ENCODE measurements around the gene CCNY. TPM values are rescaled to one million over a fixed set of nuclear protein-coding genes. Genes with fewer than 3 reads are reported as not detected.

CCNY gene
- total and polyA plus RNA-seq, 4 donors: 25.5 to 95.9 (median 54.4) TPM

GRCh38 chr10:35613597-35614226, 277.4 kb downstream of the CCNY start:
- WGBS, 2 donors: 54 to 55% methylated on average over 8 of the region's 8 CpGs
- ATAC-seq (ENCODE audit: low FRiP score): no peak
- intact Hi-C loops (cut with DNase I): no loop called here

GRCh38 chr10:35614312-35614711, 278.0 kb downstream of the CCNY start:
- Histone ChIP-seq H3K27me3 (ENCODE audit: control insufficient read depth in 1 of 2, insufficient read depth in 2 of 2, low read length in 1 of 2) (peaks cover 0 to 3% of the 10 kb centered on the region in 2 donors), H3K36me3 (ENCODE audit: control insufficient read depth in 1 of 2, insufficient read depth in 2 of 2, low read length in 1 of 2) (no peaks in the 10 kb centered on the region), H3K9me3 (ENCODE audit: control insufficient read depth, low read length) (no peaks in the 10 kb centered on the region), H3K4me3 (ENCODE audit: low read length in 2 of 2) (no peak overlapping the region), H3K4me1 (ENCODE audit: control insufficient read depth in 1 of 2, insufficient read depth in 2 of 2, low read length in 2 of 2) (no peaks in the 10 kb centered on the region), H3K27ac (ENCODE audit: low read depth in 1 of 2, low read length in 2 of 2) (no peak overlapping the region)
- intact Hi-C loops (cut with DNase I): no loop called here
- DNase-seq (no peak), ATAC-seq (ENCODE audit: low FRiP score) (no peak)
- 55% methylated on average over 5 of the region's 5 CpGs for WGBS, 2 donors

More at GRCh38 chr10:35613597-35614226, 277.4 kb downstream of the CCNY start:
- H3K27ac ChIP-seq (ENCODE audit: low read depth in 1 of 2, low read length in 2 of 2): no peak overlapping the region
- H3K4me1 ChIP-seq (ENCODE audit: control insufficient read depth in 1 of 2, insufficient read depth in 2 of 2, low read length in 2 of 2): no peaks in the 10 kb centered on the region
- H3K27me3 ChIP-seq (ENCODE audit: control insufficient read depth in 1 of 2, insufficient read depth in 2 of 2, low read length in 1 of 2): peaks cover 0 to 3% of the 10 kb centered on the region in 2 donors
- H3K9me3 ChIP-seq (ENCODE audit: control insufficient read depth, low read length): no peaks in the 10 kb centered on the region
- H3K4me3 ChIP-seq (ENCODE audit: low read length in 2 of 2): no peak overlapping the region
- H3K36me3 ChIP-seq (ENCODE audit: control insufficient read depth in 1 of 2, insufficient read depth in 2 of 2, low read length in 1 of 2): no peaks in the 10 kb centered on the region
- DNase-seq: no peak

Other genes starting within 250 kb of the CCNY start
- 10 to 100 TPM; 24.3 to 28.1 TPM for gene CUL2, start 246.2 kb upstream of the CCNY start, total RNA-seq
- gene CUL2, start 246.2 kb upstream of the CCNY start, polyA plus RNA-seq: 10 to 100 TPM in 1 of 2 donors, 1 to 10 TPM in 1; 10.0 to 14.3 TPM
- gene CREM, start 209.7 kb upstream of the CCNY start, total RNA-seq: 10 to 100 TPM; 42.5 to 52.0 TPM
- gene CREM, start 209.7 kb upstream of the CCNY start, polyA plus RNA-seq: 10 to 100 TPM; 38.9 to 71.5 TPM